H9 (cell line): ENCODE measurements around the gene CBR3. TPM values are rescaled to one million over a fixed set of nuclear protein-coding genes. Genes with fewer than 3 reads are reported as not detected.
A peak's percentile ranks its signal among the peaks of the same experiment; 100 is the strongest.

Source experiments
- DNase-seq: peaks from one replicate; pipeline ENCODE4 v3.0.0-alpha.2; 2017
- H2AFZ ChIP-seq: one replicate; pipeline ENCODE4 v1.6.1; 2013; ENCODE audit warnings: mild to moderate bottlenecking, low read length, control low read depth, moderate library complexity
- H2AK5ac ChIP-seq: 2 replicates; pipeline ENCODE4 v1.6.1; 2013; ENCODE audit warnings: low read length, control low read depth, mixed read lengths; ENCODE audit not compliant: insufficient read length
- H2BK120ac ChIP-seq: one replicate; pipeline ENCODE4 v1.6.1; 2013; ENCODE audit warnings: low read depth, mild to moderate bottlenecking, low read length, control low read depth, inconsistent platforms; ENCODE audit not compliant: poor library complexity, severe bottlenecking
- H2BK12ac ChIP-seq: 2 replicates; pipeline ENCODE4 v1.6.1; 2013; ENCODE audit warnings: low read length, control low read depth, mixed read lengths, low read depth; ENCODE audit not compliant: insufficient read length
- H2BK15ac ChIP-seq: 2 replicates; pipeline ENCODE4 v1.6.1; 2013; ENCODE audit warnings: low read depth, low read length, control low read depth
- H2BK20ac ChIP-seq: one replicate; pipeline ENCODE4 v1.6.1; 2013; ENCODE audit warnings: low read depth, mild to moderate bottlenecking, low read length, control low read depth, inconsistent platforms; ENCODE audit not compliant: poor library complexity, severe bottlenecking
- H2BK5ac ChIP-seq: 2 replicates; pipeline ENCODE4 v1.6.1; 2013; ENCODE audit warnings: low read length, control low read depth, mixed read lengths; ENCODE audit not compliant: insufficient read length
- H3K14ac ChIP-seq: 2 replicates; pipeline ENCODE4 v1.6.1; 2013; ENCODE audit warnings: low read length, control low read depth; ENCODE audit not compliant: insufficient read depth
- H3K18ac ChIP-seq: 2 replicates; pipeline ENCODE4 v1.6.1; 2013; ENCODE audit warnings: low read depth, mild to moderate bottlenecking, mixed read lengths, low read length, control low read depth; ENCODE audit not compliant: insufficient read length
- H3K23ac ChIP-seq: 2 replicates; pipeline ENCODE4 v1.6.1; 2013; ENCODE audit warnings: low read length, control low read depth, mixed read lengths, low read depth; ENCODE audit not compliant: insufficient read length
- H3K23me2 ChIP-seq: 2 replicates; pipeline ENCODE4 v1.6.1; 2013; ENCODE audit warnings: low read depth, mild to moderate bottlenecking, mixed read lengths, low read length, control low read depth; ENCODE audit not compliant: insufficient read length, poor library complexity, severe bottlenecking
- H3K27ac ChIP-seq: 2 replicates; pipeline ENCODE4 v1.5.1; 2013; ENCODE audit warnings: low read length, control low read depth, mixed read lengths, low read depth; ENCODE audit not compliant: insufficient read length
- H3K27me3 ChIP-seq: 2 replicates; pipeline ENCODE4 v1.6.1; 2013; ENCODE audit warnings: low read length, control low read depth, inconsistent platforms; ENCODE audit not compliant: insufficient read depth
- H3K4ac ChIP-seq: 2 replicates; pipeline ENCODE4 v1.6.1; 2013; ENCODE audit warnings: low read depth, mild to moderate bottlenecking, control low read depth, inconsistent platforms, low read length, moderate library complexity
- H3K4me1 ChIP-seq: 2 replicates; pipeline ENCODE4 v1.6.1; 2013; ENCODE audit warnings: low read length, control low read depth, inconsistent platforms; ENCODE audit not compliant: insufficient read depth
- H3K4me2 ChIP-seq: 2 replicates; pipeline ENCODE4 v1.6.1; 2013; ENCODE audit warnings: low read length, control low read depth, mixed read lengths; ENCODE audit not compliant: insufficient read length, insufficient read depth
- H3K56ac ChIP-seq: 2 replicates; pipeline ENCODE4 v1.6.1; 2013; ENCODE audit warnings: low read depth, mild to moderate bottlenecking, mixed read lengths, low read length, control low read depth; ENCODE audit not compliant: insufficient read length
- H3K79me1 ChIP-seq: 2 replicates; pipeline ENCODE4 v1.6.1; 2013; ENCODE audit warnings: low read depth, mild to moderate bottlenecking, moderate library complexity, low read length, control low read depth, inconsistent platforms; ENCODE audit not compliant: insufficient read depth, poor library complexity, severe bottlenecking
- H3K79me2 ChIP-seq: 2 replicates; pipeline ENCODE4 v1.6.1; 2013; ENCODE audit warnings: low read length, control low read depth, inconsistent platforms; ENCODE audit not compliant: insufficient read depth
- H3K9ac ChIP-seq: 2 replicates; pipeline ENCODE4 v1.6.1; 2013; ENCODE audit warnings: low read length, control low read depth, mixed read lengths; ENCODE audit not compliant: insufficient read length; ENCODE audit errors: extremely low read depth
- H3K9me3 ChIP-seq: one replicate; pipeline ENCODE4 v1.6.1; 2013; ENCODE audit warnings: low read depth, low read length, inconsistent platforms; ENCODE audit not compliant: control insufficient read depth
- H3T11ph ChIP-seq: one replicate; pipeline ENCODE4 v1.6.1; 2013; ENCODE audit warnings: mild to moderate bottlenecking, low read length, control low read depth, inconsistent platforms
- H4K20me1 ChIP-seq: one replicate; pipeline ENCODE4 v1.6.1; 2013; ENCODE audit not compliant: control insufficient read depth, insufficient read length, insufficient read depth
- H4K5ac ChIP-seq: 2 replicates; pipeline ENCODE4 v1.6.1; 2013; ENCODE audit warnings: low read depth, mild to moderate bottlenecking, mixed read lengths, low read length, control low read depth; ENCODE audit not compliant: insufficient read length
- H4K8ac ChIP-seq: replicated peaks from 2 replicates; pipeline ENCODE4 v1.6.1; 2013; ENCODE audit warnings: low read length, control low read depth, mixed read lengths, low read depth; ENCODE audit not compliant: insufficient read length
- H4K91ac ChIP-seq: 2 replicates; pipeline ENCODE4 v1.6.1; 2013; ENCODE audit warnings: low read depth, mild to moderate bottlenecking, moderate library complexity, mixed read lengths, low read length, control low read depth; ENCODE audit not compliant: insufficient read length
- H3K27ac Mint-ChIP-seq, 3 experiments: 2 replicates in 2 of 3; 3 replicates in 1 of 3; pipeline ENCODE4 v1.8.0; 2020 to 2021; ENCODE audit warnings: mixed read lengths in 3 of 3, mild to moderate bottlenecking in 1 of 3, moderate library complexity in 1 of 3
- H3K27me3 Mint-ChIP-seq: 2 replicates; pipeline ENCODE4 v1.8.0; 2021; ENCODE audit warnings: low read depth, mild to moderate bottlenecking, moderate library complexity, mixed read lengths
- H3K36me3 Mint-ChIP-seq, 3 experiments: 2 replicates in 2 of 3; 3 replicates in 1 of 3; pipeline ENCODE4 v1.8.0; 2020 to 2021; ENCODE audit warnings: low read depth in 3 of 3, mixed read lengths in 3 of 3; ENCODE audit not compliant: insufficient read depth in 1 of 3
- H3K4me1 Mint-ChIP-seq, 2 experiments: 2 replicates each; pipeline ENCODE4 v1.8.0; 2020; ENCODE audit warnings: mixed read lengths in 2 of 2
- H3K4me3 Mint-ChIP-seq, 2 experiments: 2 replicates in 1 of 2; 3 replicates in 1 of 2; pipeline ENCODE4 v1.8.0; 2020 to 2021; ENCODE audit warnings: mild to moderate bottlenecking in 2 of 2, mixed read lengths in 2 of 2, moderate library complexity in 1 of 2
- H3K9me3 Mint-ChIP-seq, 2 experiments: 2 replicates in 1 of 2; 3 replicates in 1 of 2; pipeline ENCODE4 v1.8.0; 2020; ENCODE audit warnings: mild to moderate bottlenecking in 2 of 2, mixed read lengths in 2 of 2, moderate library complexity in 1 of 2
- CTCF ChIP-seq: fragments of 200-600 bp; sonication (generic); conservative IDR thresholded peaks from 3 replicates; pipeline ENCODE4 v1.8.0; 2021; ENCODE audit warnings: antibody characterized with exemption, mild to moderate bottlenecking
- WGBS: extraction: QIAGEN DNeasy Blood & Tissue Kit; methylation state at CpG from one replicate; pipeline ENCODE4 v1.1.7; 2013; ENCODE audit warnings: missing lambda C conversion rate, low lambda C conversion rate, mixed read lengths; ENCODE audit not compliant: insufficient read length; ENCODE audit errors: extremely low coverage; 5-methylcytosine and 5-hydroxymethylcytosine counted together
- total RNA-seq: library from RNA; stranded (reverse); gene quantifications from 2 replicates; pipeline ENCODE4 v1.2.1, GENCODE V29; 2021

The CBR3 gene
- total RNA-seq, 1 experiment from 2014 or later = 2.4 TPM

GRCh38 chr21:36185523-36185922 is 50.6 kb downstream of the CBR3 start:
- no peaks in the 10 kb centered on the region for H3K79me2 ChIP-seq
- H3K4me2 ChIP-seq = no peak overlapping the region
- no peak overlapping the region for H2BK20ac ChIP-seq
- H3K27me3 ChIP-seq = no peaks in the 10 kb centered on the region
- Mint-ChIP-seq H3K27ac (0 out of 7 replicates have a peak overlapping the region, but pooled peaks of 1 of the 3 experiments have one; percentile 13), H3K4me3 (no peak overlapping the region), H3K27me3 (no peaks in the 10 kb centered on the region), H3K36me3 (peaks cover 0 to 6% (median 5%) of the 10 kb centered on the region in 3 experiments; a peak in 2 of 7 replicates), H3K4me1 (peaks cover 15 to 17% of the 10 kb centered on the region in 2 experiments), H3K9me3 (no peaks in the 10 kb centered on the region; a peak in 1 of 5 replicates)
- H2AFZ ChIP-seq = no peak overlapping the region
- no peaks in the 10 kb centered on the region for H3K9me3 ChIP-seq
- H2BK5ac ChIP-seq = no peak overlapping the region
- no peak for TF ChIP-seq CTCF
- H4K20me1 ChIP-seq = no peaks in the 10 kb centered on the region
- no peaks in the 10 kb centered on the region for H3K23me2 ChIP-seq
- H3T11ph ChIP-seq = no peak overlapping the region
- H4K91ac ChIP-seq = no peak overlapping the region
- H3K23ac ChIP-seq = no peak overlapping the region
- no peak overlapping the region for H3K56ac ChIP-seq
- no peak overlapping the region for H2AK5ac ChIP-seq
- no peak overlapping the region for H2BK12ac ChIP-seq
- H3K4me1 ChIP-seq = no peaks in the 10 kb centered on the region; the same call in 1 of the 2 replicates
- no peak overlapping the region for H3K9ac ChIP-seq
- no peak overlapping the region for H4K8ac ChIP-seq
- H4K5ac ChIP-seq = no peak overlapping the region
- H3K4ac ChIP-seq = no peak overlapping the region
- no peak overlapping the region for H2BK15ac ChIP-seq
- no peak overlapping the region for H3K27ac ChIP-seq
- WGBS = no CpG with 5 or more reads among the region's 9 CpGs
- no peak overlapping the region for H2BK120ac ChIP-seq
- DNase-seq = no peak
- no peak overlapping the region for H3K14ac ChIP-seq
- H3K79me1 ChIP-seq = no peaks in the 10 kb centered on the region
- no peak overlapping the region for H3K18ac ChIP-seq
